Fibroblast of the conjunctiva (primary cell): Measurements from ENCODE around the gene DDA1.
A peak's percentile ranks its signal among the peaks of the same experiment; 100 is the strongest.

ENCODE experiments used
- DNase-seq: peaks from one replicate; pipeline ENCODE4 v3.0.0-alpha.2; 2010; ENCODE audit warnings: low read depth

The DDA1 gene

DNA sequence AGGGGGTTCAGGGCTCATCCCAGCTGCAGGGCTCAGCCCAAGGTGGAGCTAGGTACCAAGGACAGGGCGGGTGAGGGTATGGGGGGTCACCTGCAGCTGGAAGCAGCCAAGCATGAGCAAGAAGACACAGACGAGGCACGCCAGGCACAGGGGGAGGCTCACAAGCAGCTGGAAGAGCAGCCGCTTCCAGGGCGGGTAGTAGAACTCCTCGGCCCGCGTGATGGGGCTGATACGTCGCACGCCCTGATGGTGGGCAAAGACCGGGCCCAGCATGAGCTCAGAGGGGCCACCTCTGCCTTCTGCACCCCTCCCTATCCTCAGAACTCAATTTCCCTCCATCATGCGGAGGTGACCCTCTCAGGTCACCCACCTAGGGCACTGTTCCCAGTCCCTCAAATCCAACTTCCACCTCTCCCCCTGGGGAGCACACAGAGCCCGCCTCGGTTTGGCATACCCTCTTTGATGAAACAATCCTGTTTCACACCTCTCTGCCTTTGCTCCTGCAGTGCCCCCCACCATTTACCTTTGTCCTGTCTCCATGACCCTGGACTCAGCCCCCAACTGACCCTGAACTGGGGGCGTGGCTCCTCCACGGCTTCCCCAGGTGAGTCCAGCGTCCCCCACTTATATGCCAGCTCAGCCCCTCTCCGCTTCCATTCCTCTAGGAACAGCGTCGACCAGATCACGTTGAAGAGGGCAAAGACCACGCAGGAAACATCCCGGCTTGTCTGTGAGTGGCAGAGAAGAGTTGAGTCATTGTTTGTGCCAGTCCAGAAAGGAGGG is 21.1 kb downstream of the DDA1 start:
- no peak for DNase-seq

DNA sequence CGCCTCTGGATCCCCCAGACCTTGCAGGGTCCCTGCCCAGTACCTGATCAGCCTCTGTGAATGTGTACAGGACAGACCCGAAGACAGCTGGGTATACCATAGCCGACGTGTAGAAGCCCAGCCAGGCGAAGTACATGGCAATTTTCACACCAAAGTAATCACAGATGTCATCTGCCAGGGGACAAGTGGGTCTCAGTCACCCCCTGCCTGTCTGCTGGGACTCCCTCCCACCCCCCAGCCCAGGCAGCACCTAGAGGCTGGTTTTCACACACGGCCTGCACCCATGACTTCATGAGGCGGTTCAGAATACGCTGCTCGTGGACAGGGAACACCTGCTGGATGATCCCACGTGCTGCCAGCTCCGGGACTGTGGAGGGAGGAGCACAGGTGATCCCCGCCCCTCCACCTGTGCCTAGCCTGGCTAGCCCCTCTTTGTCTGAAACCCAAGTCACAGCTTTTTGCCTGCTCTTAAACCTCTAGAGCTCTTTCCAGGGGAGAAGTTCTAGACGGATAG is 21.7 kb downstream of the DDA1 start:
- DNase-seq, result no peak

DNA sequence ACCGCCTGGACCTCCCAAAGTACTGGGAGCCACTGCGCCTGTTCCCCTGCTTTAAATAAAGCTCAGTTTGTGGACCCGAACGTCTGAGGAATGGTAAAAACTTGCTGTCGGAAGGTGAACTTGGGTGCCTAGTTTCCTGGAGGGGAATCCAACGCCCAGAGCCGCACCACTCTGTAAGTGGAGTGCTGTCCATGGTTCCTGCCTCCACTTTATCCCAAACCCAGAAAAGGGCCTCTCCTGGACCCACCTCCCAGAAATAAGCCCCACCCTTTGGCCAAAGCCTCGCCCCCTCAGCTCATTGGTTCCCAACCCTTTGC is 23.0 kb downstream of the DDA1 start:
- DNase-seq, result no peak

DNA sequence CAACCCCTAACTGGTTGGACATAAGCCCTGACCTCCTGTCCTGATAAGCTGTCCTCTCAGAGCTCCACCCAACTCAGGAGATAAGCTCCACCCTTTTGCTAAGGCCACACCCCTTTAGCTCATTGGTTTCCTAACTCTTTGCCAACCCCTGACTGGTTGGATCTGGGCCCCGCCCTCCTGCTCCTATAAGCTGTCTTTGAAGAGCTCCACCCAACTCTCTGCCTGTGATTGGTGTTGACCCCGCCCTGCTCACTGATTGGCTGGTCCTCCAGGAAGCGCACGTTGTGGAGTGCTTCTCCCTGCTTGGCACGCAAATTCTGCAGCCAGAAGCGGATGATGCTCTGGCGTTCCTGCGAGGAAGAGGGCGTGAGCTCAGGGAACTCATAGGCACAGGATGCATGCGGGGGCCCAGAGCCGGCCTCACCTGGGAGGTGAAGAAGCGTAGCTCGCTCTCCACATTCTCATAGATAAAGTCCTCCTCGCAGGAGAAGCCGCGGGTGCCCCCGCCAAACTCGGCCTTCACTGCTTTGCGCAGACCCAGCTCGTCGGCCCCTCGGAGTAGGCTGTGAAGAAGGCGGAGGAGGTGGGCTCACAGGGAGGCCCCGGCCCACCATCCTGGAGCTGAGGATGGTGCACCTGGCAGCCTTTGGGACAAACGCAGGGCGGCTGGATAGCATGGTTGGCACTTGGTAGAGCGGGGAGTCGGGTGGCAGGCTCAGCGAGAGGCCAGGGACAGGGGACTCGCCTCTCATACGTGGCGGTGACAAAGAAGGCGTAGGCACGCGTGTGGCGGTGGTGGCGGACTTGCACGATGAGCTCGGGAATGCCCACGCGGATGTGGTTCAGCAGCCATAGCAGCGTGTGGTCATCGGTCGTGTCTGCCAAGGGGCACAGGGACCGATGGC is 23.6 kb downstream of the DDA1 start:
- no peak for DNase-seq

DNA sequence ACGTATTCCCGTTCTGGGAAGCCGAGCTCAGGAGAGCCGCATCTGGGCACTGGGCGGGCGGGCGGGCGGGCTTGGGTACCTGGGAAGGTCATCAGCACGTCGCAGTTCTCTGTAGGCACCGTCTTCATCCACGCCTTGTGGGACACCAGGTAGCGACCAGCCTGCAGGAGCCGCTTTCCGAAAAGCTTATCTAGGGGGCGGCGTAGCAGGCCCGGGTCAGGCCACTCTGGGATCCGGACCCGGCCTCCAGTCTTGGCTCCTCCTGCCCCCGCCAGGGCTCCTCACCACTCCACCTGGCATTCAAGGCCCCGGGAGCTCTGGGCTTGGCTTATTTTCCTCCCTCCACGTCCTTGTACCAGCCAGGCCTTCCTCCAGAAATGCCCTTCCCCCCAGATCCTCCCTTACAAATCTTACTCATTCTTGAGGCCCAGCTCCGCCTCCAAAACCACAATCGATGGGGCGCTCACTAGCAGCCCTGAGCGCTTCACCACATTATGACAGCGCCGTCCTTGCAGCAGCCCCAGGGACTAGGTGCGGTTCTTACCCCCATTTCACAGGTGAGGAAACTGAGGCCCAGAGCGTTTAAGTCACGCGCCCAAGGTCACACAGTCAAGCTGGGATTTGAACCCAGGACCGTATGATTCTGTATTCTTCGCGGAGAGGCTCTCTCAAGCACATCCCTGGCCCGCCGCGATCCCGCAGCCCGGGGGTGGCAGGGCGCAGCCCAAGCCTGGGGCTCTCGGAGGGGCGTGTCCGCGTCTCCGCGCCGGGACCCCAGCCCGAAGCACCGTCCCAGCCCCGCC is 24.4 kb downstream of the DDA1 start:
- DNase-seq, result no peak

DNA sequence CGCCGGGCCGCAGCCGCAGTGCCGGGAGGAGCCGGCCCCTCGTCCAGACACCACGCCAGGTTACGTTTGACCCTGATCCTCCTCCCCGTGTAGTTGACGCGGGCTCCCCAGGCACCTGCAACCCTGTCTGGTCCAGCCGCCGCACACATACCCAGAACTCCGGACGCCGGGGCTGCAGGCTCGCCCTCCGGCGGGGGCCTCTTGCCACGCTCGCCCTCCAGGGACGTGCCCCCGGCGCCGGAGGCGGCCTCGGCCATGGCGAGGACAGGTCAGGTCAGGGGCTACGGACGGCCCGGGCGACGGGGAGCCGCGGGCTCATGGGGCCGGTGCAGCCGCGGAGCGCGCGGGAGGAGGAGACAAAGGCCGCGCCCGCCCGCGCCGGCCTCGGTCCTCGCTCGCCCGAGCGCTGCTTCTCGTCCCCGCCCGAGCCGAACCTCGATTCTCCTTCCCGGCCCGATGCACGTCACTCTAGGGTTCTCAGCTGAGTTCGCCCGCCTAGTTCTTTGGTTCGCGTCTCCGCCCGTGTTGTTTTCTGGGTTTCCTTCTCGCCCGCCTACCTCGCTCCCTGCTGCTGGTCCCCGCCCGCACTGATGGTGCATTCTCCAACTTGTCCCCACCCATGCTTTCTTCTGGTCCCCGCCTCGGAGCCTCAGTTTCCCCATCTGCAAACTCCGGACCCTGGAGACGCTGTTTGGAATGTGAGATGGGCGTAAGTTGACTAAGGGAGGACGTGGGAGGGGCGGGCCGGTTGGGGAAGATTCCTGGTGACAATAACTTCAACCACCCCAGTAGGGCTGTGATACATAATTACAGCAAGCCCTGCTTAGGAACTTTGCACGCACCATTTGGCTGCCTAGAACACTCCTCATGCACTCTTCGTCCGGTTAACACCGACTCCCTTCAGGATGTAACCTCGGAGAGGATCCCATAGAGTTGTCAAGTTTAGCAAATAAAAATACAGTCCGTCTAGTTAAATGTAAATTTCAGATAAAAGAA is 25.3 kb downstream of the DDA1 start, which contains the start of gene ANO8:
ANO8 (minus strand) TSS at position 442 of the 996 bp plus-strand sequence; CDS start at position 257, 185 bp downstream.
- peak; percentile 90 for DNase-seq

DNA sequence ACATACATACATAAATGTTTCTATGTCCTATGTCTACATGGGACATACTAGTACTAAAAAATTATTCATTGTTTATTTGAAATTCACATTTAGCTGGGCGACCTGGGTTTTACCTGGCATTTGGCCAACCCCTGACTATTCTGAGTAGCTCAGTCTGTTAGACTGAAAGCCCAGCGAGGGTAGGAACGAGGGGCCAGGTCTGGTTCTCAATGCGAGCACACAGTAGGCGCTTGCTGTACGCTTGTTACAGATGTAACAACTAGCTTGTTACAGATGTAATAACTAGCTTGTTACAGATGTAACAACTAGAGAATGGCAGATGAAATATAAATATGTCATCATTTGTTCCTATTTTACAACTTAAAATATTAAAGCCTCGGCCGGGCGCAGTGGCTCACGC is 26.2 kb downstream of the DDA1 start:
- DNase-seq, result no peak

DNA sequence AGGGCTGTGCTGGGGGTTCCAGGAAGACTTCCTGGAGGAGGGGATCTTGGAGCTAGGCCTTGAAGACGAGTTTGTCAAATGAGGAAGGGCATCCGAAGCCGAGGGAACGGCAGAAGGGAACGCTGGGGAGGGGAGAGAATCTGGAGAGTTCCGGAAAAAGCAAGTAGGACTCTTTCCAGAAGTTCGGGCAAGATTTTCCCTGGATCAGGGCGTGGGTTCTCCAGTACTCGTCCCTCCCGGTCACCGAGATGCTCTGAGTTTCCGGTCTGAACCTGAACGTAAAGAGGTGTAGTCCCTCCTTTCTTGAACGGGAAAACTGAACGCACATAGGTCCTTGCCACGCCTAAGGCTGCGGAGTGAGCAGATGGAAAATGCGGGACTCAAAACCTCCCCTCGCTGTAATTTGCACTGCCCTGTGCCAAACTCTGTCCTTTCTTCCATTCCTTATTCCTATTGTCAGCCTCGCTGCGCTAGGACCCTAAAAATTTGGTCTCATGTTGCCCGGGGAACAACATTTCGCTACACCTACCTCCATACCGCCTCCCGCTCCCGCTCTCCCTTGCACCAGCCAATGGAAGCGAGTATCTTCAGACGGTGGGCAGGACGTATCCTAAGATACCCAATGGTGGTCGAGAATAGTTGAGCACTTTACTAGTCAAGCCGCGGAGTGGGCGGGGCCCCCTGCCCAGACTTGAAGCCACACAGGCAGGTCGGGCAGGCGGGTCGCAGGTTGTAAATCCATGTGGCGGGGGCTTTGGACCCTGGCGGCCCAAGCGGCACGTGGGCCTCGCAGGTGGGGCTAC is 27.7 kb downstream of the DDA1 start, which contains the start of gene GTPBP3:
GTPBP3 (plus strand) TSS at position 682 of the 803 bp plus-strand sequence; CDS start at position 741, 59 bp downstream.
- DNase-seq, result peak; percentile 96

DNA sequence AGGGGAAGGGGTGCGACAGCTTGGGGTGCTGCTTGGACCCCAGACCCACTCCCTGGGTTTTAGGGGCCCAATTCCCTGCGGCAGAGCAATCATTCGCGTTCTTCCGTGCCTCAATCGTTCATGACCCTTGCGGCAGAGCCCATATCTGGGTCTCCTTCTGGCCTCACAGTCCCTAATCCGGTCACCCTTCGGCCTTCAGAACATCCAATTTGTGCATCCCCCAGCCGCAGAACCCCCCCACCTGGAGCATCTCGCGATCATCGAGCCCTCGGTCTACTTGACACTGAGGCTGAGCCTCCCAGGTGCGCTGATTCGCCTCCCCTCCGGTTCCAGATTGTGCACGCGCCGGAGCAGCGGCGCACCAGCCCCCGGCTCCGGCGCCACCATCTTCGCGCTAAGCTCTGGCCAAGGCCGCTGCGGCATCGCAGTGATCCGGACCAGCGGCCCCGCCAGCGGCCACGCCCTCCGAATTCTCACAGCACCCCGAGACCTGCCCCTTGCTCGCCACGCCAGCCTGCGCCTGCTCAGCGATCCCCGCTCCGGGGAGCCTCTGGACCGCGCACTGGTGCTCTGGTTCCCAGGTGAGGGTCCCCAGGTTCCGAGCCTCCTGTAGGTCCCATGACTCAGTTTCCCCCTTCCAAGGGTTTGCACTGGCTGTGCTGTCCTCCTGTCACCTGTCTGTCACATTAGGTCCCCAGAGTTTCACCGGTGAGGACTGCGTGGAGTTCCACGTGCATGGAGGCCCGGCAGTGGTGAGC is 28.5 kb downstream of the DDA1 start:
- DNase-seq, result no peak

DNA sequence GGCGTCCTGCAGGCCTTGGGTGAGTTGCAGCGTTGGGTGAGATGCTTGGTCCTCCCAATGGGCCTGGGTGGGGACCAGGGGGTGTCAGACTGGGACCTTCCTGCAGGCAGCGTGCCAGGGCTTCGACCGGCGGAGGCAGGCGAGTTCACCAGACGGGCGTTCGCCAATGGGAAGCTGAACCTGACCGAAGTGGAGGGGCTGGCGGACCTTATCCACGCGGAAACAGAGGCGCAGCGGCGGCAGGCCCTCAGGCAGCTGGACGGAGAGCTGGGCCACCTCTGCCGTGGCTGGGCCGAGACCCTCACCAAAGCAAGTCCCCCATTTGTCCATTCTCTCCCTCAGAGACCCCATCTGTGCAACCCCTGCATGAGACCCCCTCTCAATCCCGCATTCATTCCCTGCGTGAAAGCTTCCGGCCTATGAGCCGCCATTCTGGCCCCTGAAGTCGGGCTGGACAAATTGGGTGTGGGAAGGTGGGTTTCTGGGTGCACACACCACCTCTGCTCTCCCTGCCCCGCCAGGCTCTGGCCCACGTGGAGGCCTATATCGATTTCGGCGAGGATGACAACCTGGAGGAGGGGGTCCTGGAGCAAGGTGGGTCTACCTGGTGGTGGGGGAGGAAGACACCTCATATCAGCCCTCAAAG is 29.2 kb downstream of the DDA1 start:
- no peak for DNase-seq

DNA sequence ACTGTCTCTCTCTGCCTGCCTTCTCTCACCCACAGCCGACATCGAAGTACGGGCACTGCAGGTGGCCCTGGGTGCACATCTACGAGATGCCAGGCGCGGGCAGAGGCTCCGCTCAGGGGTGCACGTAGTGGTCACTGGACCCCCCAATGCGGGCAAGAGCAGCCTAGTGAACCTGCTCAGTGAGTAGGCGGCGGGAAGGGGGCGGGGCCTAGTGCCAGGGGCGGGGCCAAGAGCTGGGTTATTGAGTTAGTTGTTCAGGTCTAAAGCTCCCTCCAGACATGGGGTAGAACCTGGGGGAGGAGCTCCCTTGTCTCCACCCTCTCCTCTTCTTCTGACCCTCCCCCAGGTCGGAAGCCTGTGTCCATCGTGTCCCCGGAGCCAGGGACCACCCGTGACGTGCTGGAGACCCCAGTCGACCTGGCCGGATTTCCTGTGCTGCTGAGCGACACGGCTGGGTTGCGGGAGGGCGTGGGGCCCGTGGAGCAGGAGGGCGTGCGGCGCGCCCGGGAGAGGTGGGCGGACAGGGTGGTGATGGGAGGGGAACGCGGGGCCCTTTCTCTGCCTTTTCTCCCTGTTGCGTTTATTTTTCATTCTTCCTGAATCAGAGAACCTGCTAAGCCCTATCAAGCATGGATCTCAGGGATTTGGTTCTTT is 29.9 kb downstream of the DDA1 start:
- DNase-seq, result no peak

DNA sequence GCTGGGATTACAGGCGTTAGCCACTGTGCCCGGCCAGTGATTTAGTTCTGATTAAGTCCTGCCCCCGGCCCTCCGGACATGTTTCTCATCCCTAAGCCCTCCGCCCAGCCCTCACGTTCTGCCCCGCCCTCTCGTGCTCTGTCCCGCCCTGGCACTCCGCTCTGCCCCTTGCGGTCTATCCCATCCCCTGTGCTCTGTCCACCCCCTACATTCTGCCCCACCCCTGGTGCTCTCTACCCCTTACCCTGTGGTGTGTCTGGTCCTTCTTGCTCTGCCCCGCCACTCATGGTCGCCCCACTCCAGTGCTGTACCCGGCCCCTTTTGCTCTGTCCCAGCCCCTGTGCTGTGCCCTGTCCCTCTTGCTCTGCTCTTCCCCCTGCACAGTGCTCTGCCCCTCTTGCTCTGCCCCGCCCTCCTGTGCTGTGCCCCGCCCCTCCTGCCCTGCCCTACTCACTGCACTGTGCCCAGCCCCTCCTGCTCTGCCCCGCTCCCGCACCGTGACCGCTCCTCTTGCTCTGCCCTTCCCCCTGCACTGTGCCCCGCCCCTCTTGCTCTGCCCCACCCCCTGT is 31.0 kb downstream of the DDA1 start:
- no peak for DNase-seq

DNA sequence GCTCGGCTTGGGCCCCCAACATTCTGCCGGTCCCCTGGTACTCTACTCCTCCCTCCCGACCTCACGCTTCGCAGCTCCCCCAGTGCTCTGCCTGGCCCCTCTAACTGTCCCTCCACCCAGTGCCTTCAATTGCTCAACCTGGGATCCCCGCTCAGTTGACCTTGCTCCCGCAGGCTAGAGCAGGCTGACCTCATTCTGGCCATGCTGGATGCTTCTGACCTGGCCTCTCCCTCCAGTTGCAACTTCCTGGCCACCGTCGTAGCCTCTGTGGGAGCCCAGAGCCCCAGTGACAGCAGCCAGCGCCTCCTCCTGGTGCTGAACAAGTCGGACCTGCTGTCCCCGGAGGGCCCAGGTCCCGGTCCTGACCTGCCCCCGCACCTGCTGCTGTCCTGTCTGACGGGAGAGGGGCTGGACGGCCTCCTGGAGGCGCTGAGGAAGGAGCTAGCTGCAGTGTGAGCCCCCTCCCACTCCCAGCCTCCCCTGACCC is 31.6 kb downstream of the DDA1 start:
- DNase-seq, result no peak

DNA sequence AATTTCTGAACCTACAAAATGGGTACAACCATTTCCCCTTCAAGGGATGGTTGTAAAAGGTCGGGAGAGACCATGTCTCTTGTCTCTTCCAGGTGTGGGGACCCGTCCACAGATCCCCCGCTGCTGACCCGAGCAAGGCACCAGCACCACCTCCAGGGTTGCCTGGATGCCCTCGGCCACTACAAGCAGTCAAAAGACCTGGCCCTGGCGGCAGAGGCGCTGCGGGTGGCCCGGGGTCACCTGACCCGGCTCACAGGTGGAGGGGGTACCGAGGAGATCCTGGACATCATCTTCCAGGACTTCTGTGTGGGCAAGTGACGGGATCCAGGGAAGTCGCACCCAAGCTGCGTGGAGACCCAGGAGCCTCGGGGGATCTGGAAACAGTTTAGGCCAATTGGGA is 32.0 kb downstream of the DDA1 start:
- DNase-seq, result no peak

DNA sequence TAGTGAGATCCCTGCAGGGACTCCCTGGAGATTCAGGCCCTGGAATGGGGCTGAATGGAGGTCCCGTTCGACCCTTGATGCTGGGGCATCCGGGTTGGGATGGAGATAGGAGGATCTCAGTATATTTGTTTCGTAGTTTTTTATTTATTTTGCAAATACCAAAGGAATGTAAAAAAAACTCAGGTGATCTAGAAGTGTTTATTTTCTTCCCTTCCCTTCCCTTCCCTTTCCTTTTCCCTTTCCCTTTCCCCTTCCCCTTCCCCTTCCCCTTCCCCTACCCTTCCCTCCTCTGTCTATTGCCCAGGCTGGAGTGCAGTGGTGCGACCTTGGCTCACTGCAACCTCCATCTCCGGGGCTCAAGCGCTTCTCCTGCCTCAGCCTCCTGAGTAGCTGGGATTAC is 32.5 kb downstream of the DDA1 start:
- no peak for DNase-seq

DNA sequence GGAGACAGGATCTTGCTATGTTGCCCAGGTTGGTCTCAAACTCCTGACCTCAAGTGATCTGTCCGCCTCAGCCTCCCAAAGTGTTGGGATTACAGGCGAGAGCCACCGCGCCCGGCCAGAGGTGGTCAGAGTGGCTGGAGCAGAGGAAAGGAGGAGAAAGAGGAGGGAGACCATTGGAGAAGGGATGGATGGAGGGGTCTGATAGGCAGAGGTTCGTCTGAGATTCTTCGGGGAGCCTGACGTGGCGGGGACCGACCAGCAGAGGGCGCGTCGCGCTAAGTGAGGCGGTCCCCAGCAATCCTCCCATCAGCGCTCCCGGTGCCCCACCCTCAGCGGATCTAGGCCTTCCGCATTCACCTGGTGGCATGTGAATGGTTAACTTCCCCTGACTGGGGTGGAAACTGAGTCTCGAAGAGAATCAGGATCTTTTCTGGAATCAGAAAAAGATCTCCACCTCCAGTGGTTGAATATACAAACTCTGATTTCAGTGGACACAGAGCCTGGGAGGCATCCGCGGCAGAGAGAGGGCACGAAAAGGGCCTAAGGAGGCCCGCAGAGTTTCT is 36.8 kb downstream of the DDA1 start:
- DNase-seq, result no peak

DNA sequence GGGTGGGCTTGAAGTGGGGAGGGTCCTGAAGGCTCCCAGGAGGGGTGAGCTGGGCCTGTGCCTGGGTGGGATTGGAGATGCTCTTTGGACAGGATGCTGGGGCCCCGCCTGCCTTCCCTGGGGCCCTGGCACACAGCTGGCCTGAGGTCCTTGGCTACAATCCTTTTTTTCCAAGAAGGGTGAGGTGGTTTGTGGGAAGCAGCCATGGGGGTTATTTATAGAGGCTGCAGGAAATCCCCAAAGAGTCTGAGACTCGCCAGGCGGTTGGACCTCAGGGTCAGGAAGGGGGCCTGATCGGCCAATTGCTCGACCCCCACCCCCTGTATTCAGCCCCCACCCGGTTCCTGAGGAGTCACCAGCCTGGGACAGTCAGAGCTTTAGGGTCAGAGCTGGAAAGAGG is 38.0 kb downstream of the DDA1 start:
- DNase-seq, result no peak
